ENCODE results near the gene HLCS.
"Not testable (repeated sequence)": the region's sequence is repeated elsewhere in the genome, so short reads cannot be mapped to it uniquely, and the experiment has no call there.

The HLCS gene

GRCh38 chr21:36990508-36991205 is 24.2 kb upstream of the HLCS start:
- no peaks in the 10 kb centered on the region for H3K27me3 ChIP-seq (ENCODE audit: insufficient read depth, low read depth)
- H4K20me1 ChIP-seq (ENCODE audit: insufficient read depth), result no peaks in the 10 kb centered on the region
- H3K36me3 ChIP-seq (ENCODE audit: insufficient read depth), result no peaks in the 10 kb centered on the region
- H3K4me3 ChIP-seq (IDR thresholded peaks at IDR 0.05; ENCODE audit: insufficient read depth, low read depth, low read length), result no peak overlapping the region
- peaks cover 3% of the 10 kb centered on the region for H3K4me1 ChIP-seq (ENCODE audit: low read depth, poor library complexity, severe bottlenecking)
- no peaks in the 10 kb centered on the region for H3K79me2 ChIP-seq (ENCODE audit: insufficient read depth, low read depth)
- no peak for TF ChIP-seq CTCF (conservative IDR thresholded peaks at IDR 0.05; ENCODE audit: low read depth, low read length)
- H2AFZ ChIP-seq (ENCODE audit: low read depth), result peak overlapping the region; percentile 97
- H3K27ac ChIP-seq, result peak overlapping the region; percentile 76; the same call in 1 of the 2 replicates
- peak overlapping the region; percentile 76; the same call in 1 of the 2 replicates for H3K9ac ChIP-seq
- peak overlapping the region; percentile 43; the same call in 1 of the 2 replicates for H3K4me2 ChIP-seq

GRCh38 chr21:36989699-36990507 is 23.4 kb upstream of the HLCS start:
- no peak overlapping the region for H3K4me3 ChIP-seq (IDR thresholded peaks at IDR 0.05; ENCODE audit: insufficient read depth, low read depth, low read length)
- no peaks in the 10 kb centered on the region for H4K20me1 ChIP-seq (ENCODE audit: insufficient read depth)
- peak overlapping the region; percentile 49 for H3K4me2 ChIP-seq
- H3K4me1 ChIP-seq (ENCODE audit: low read depth, poor library complexity, severe bottlenecking), result peaks cover 3% of the 10 kb centered on the region
- H3K36me3 ChIP-seq (ENCODE audit: insufficient read depth), result no peaks in the 10 kb centered on the region
- peak overlapping the region; percentile 76 for H3K9ac ChIP-seq
- H2AFZ ChIP-seq (ENCODE audit: low read depth), result peak overlapping the region; percentile 97
- no peaks in the 10 kb centered on the region for H3K27me3 ChIP-seq (ENCODE audit: insufficient read depth, low read depth)
- no peaks in the 10 kb centered on the region for H3K79me2 ChIP-seq (ENCODE audit: insufficient read depth, low read depth)
- TF ChIP-seq CTCF (conservative IDR thresholded peaks at IDR 0.05; ENCODE audit: low read depth, low read length), result peak; percentile 40
- peak overlapping the region; percentile 76 for H3K27ac ChIP-seq

GRCh38 chr21:36989199-36989698 is 22.8 kb upstream of the HLCS start:
- not testable (repeated sequence) for H3K4me1 ChIP-seq (ENCODE audit: low read depth, poor library complexity, severe bottlenecking); H3K4me3 ChIP-seq (IDR thresholded peaks at IDR 0.05; ENCODE audit: insufficient read depth, low read depth, low read length); H3K79me2 ChIP-seq (ENCODE audit: insufficient read depth, low read depth); H3K36me3 ChIP-seq (ENCODE audit: insufficient read depth); H3K27me3 ChIP-seq (ENCODE audit: insufficient read depth, low read depth); H4K20me1 ChIP-seq (ENCODE audit: insufficient read depth)
- peak overlapping the region; percentile 49 for H3K4me2 ChIP-seq
- H3K9ac ChIP-seq, result peak overlapping the region; percentile 76
- H3K27ac ChIP-seq, result peak overlapping the region; percentile 76
- H2AFZ ChIP-seq (ENCODE audit: low read depth), result peak overlapping the region; percentile 97

- Histone ChIP-seq H3K4me3 (IDR thresholded peaks at IDR 0.05; ENCODE audit: insufficient read depth, low read depth, low read length) (no peak overlapping the region), H3K4me1 (ENCODE audit: low read depth, poor library complexity, severe bottlenecking) (peaks cover 3% of the 10 kb centered on the region), H3K9ac (no peak overlapping the region), H2AFZ (ENCODE audit: low read depth) (no peak overlapping the region), H3K4me2 (no peak overlapping the region), H4K20me1 (ENCODE audit: insufficient read depth) (no peaks in the 10 kb centered on the region), H3K79me2 (ENCODE audit: insufficient read depth, low read depth) (no peaks in the 10 kb centered on the region), H3K27ac (no peak overlapping the region), H3K27me3 (ENCODE audit: insufficient read depth, low read depth) (no peaks in the 10 kb centered on the region), H3K36me3 (ENCODE audit: insufficient read depth) (no peaks in the 10 kb centered on the region)
- no peak for TF ChIP-seq CTCF (conservative IDR thresholded peaks at IDR 0.05; ENCODE audit: low read depth, low read length)
These were observed 22.1 kb upstream of the HLCS start for GRCh38 chr21:36988536-36988935.
